Right lobe of liver (tissue), 6 donors: Measurements from ENCODE around the gene TARM1. TPM values are rescaled to one million over a fixed set of nuclear protein-coding genes. Genes with fewer than 3 reads are reported as not detected.
"Not testable (repeated sequence)": the region's sequence is repeated elsewhere in the genome, so short reads cannot be mapped to it uniquely, and the experiment has no call there.

Experiments used
- ATAC-seq, 4 donors: fragments of 200-7000 bp; cut with Tn5 transposase; one replicate each; pipeline ENCODE4 v1.9.1; 2020; ENCODE audit warnings: mild to moderate bottlenecking in 4 of 4, moderate library complexity in 4 of 4
- DNase-seq, 3 donors: peaks; one replicate each; pipeline ENCODE4 v3.0.0-alpha.2; 2020
- H3K27ac ChIP-seq, 3 donors: fragments of 200-600 bp; one replicate each; pipeline ENCODE4 v1.8.0; 2022
- H3K27me3 ChIP-seq, 2 donors: fragments of 200-600 bp; one replicate each; pipeline ENCODE4 v1.8.0; 2022
- H3K36me3 ChIP-seq, 4 donors: fragments of 200-600 bp; sonication (generic) in 1 of 4; one replicate each; pipeline versions ENCODE4 v1.5.1 to v1.8.0; 2017 to 2022; ENCODE audit warnings: control low read depth in 1 of 4
- H3K4me1 ChIP-seq, 4 donors: fragments of 200-600 bp; sonication (generic) in 1 of 4; one replicate each; pipeline versions ENCODE4 v1.5.1 to v1.8.0; 2017 to 2022; ENCODE audit warnings: control low read depth in 1 of 4
- H3K4me3 ChIP-seq, 3 donors: fragments of 200-600 bp; one replicate each; pipeline ENCODE4 v1.8.0; 2022
- H3K9me3 ChIP-seq, 4 donors: fragments of 200-600 bp; sonication (generic) in 1 of 4; one replicate each; pipeline versions ENCODE4 v1.5.1 to v1.8.0; 2017 to 2022; ENCODE audit warnings: control low read depth in 1 of 4
- POLR2A ChIP-seq: fragments of 450-650 bp; IDR thresholded peaks from one replicate; pipeline ENCODE4 v1.6.1; 2017; ENCODE audit warnings: antibody characterized with exemption, mild to moderate bottlenecking
- WGBS: methylation state at CpG from one replicate; pipeline ENCODE4 v1.1.6; 2018; ENCODE audit warnings: low coverage, low lambda C conversion rate; ENCODE audit not compliant: insufficient coverage; ENCODE audit errors: missing lambda C conversion rate; 5-methylcytosine and 5-hydroxymethylcytosine counted together
- intact Hi-C, 2 donors: fragments of 100-400 bp; cut with DNase I; formaldehyde crosslinking; loops; one replicate each; pipeline versions ENCODE4 v1.11.2 to v1.14.1; 2022
- total RNA-seq, 6 experiments: library from RNA; depleted of rRNA in 2 of 6; stranded (reverse); fragments of >200 nt in 2 of 6; fragmentation: NEBNext Ultra II Directional in 3 of 6; extraction: Animal tissue kit (Norgen Biotek cat#: 25700) in 3 of 6; gene quantifications; one replicate each; pipeline versions ENCODE4 v1.1.0 to v1.2.4, GENCODE V29; 2016 to 2023
- TF ChIP-seq, protein P1 (sequence below), 4 donors: fragments of 200-600 bp in 3 of 4; fragments of 450-650 bp in 1 of 4; IDR thresholded peaks; one replicate each; pipeline versions ENCODE4 v1.5.1 to v1.8.0; 2016 to 2022; ENCODE audit warnings: antibody characterized with exemption in 4 of 4, mild to moderate bottlenecking in 2 of 4
- donor health status: DM: no; HTN: yes; CAD: no.
- donor health status: DM: no; HTN: no; CAD: no.
- donor health status: DM: no; HTN: no; CAD: no.
- donor health status: DM: no; HTN: yes; CAD: no.
- donor health status: DM: no; HTN: yes; CAD: no.

TARM1 gene
- total RNA-seq, 6 experiments from 2014 or later = not detected

DNA sequence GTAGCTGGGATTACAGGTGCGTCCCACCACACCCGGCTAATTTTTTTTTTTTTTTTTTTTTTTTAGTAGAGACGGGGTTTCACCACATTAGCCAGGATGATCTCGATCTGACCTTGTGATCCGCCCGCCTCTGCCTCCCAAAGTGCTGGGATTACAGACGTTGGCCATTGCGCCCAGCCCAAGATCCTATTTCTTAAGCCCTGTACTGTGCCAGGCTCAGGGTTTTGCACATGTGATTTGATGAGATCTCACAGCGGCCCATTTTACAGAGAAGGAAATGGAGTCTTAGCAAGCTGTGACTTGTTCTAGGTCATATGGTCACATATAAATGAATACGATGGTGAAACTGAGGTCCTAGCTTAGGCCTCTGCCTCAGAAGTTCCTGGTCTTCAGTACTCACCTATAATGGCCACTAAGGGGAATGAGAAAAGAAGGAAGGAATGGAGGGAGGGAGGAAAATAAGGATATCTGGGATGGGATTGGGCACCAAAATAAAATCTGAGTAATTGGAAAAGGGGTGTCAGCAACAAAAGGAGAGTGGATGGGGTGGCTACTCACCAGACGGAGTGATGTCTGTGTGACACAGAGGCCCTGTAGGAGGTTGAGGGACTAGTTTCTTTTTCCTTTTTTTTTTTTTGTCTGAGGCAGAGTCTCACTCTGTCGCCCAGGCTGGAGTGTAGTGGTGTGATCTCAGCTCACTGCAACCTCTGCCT lies 18.2 kb upstream of the TARM1 start:
- Histone ChIP-seq H3K27ac (no peak overlapping the region), H3K36me3 (no peaks in the 10 kb centered on the region), H3K27me3 (no peaks in the 10 kb centered on the region), H3K4me1 (peaks cover 0 to 6% (median 0%) of the 10 kb centered on the region in 4 donors), H3K9me3 (no peaks in the 10 kb centered on the region), H3K4me3 (no peak overlapping the region)
- TF ChIP-seq, protein P1, sequence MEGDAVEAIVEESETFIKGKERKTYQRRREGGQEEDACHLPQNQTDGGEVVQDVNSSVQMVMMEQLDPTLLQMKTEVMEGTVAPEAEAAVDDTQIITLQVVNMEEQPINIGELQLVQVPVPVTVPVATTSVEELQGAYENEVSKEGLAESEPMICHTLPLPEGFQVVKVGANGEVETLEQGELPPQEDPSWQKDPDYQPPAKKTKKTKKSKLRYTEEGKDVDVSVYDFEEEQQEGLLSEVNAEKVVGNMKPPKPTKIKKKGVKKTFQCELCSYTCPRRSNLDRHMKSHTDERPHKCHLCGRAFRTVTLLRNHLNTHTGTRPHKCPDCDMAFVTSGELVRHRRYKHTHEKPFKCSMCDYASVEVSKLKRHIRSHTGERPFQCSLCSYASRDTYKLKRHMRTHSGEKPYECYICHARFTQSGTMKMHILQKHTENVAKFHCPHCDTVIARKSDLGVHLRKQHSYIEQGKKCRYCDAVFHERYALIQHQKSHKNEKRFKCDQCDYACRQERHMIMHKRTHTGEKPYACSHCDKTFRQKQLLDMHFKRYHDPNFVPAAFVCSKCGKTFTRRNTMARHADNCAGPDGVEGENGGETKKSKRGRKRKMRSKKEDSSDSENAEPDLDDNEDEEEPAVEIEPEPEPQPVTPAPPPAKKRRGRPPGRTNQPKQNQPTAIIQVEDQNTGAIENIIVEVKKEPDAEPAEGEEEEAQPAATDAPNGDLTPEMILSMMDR (IDR thresholded peaks at IDR 0.05) = no peak
- TF ChIP-seq POLR2A = no peak
- no peak for ATAC-seq
- intact Hi-C loops = no loop called here
- DNase-seq = no peak
- 76% methylated on average over 7 of the region's 12 CpGs for WGBS

DNA sequence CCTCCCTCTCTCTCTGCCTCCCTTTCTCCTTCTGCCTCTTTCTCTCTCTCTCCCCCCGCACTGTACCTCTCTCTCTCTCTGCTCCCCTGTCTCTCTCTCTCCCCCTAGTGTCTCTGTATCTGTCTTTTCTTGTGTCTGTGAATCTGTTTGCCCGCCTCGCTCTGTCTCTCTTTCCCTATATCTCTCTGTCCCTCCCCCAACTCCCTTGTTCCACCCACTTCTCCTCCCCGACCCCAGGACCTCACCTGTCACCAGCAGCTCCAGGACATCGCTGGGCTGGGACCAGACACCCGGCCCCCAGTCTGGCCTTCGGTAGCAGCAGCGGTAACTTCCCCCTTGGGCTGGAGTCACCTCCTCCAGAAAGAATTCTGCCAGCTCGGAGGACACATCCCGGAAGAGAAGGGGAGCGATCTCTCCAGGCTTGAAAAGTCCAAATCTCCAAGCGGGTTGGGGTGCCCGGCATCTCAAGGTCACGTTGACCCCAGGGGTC lies 15.5 kb upstream of the TARM1 start:
- H3K4me1 ChIP-seq = no peaks in the 10 kb centered on the region
- H3K4me3 ChIP-seq = no peak overlapping the region
- TF ChIP-seq POLR2A = no peak
- TF ChIP-seq, protein P1 (IDR thresholded peaks at IDR 0.05) = no peak
- H3K36me3 ChIP-seq = no peaks in the 10 kb centered on the region
- ATAC-seq = peak in 3 of 4 donors; percentile 36 to 46 (median 36)
- peak overlapping the region in 1 of 3 donors; percentile 33 for H3K27ac ChIP-seq
- peak in 1 of 3 donors; percentile 58 for DNase-seq
- intact Hi-C loops = no loop called here
- no peaks in the 10 kb centered on the region for H3K27me3 ChIP-seq
- no peaks in the 10 kb centered on the region for H3K9me3 ChIP-seq
- 5% methylated on average over 13 of the region's 14 CpGs for WGBS

DNA sequence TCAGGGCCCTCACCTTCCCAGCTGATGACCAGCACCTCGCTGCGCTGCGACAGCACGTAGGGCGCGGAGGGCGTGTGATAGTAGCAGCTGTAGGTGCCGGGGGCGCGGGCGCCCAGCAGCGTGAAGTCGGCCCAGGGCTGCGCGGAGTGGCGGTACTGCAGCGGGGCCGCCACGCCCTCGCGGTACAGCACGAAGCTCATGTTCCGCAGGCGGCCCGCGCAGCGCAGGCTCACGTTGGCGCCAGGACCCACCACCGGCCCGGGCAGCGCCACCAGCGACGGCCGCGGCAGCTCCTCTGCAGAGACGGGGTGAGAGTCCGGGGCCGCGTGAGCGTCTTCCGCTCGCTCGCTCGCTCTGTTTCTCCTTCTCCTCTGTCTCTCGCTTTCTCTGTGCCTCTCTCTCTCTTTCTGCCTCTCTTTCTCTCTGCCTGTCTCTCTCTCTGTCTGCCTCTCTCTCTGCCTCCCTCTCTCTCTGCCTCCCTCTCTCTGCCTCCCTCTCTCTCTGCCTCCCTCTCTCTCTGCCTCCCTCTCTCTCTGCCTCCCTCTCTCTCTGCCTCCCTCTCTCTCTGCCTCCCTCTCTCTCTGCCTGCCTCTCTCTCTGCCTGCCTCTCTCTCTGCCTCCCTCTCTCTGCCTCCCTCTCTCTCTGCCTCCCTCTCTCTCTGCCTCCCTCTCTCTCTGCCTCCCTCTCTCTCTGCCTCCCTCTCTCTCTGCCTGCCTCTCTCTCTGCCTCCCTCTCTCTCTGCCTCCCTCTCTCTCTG lies 14.9 kb upstream of the TARM1 start:
- H3K4me1 ChIP-seq, H3K27ac ChIP-seq, H3K9me3 ChIP-seq, H3K36me3 ChIP-seq, H3K27me3 ChIP-seq, intact Hi-C loops: not testable (repeated sequence)
- ATAC-seq (peak; percentile 63 to 73 (median 66)), DNase-seq (peak in 2 of 3 donors; percentile 56 to 64)
- WGBS = 0% methylated on average over 11 of the region's 46 CpGs
- H3K4me3 ChIP-seq = peak overlapping the region in 2 of 3 donors; percentile 6 to 15

DNA sequence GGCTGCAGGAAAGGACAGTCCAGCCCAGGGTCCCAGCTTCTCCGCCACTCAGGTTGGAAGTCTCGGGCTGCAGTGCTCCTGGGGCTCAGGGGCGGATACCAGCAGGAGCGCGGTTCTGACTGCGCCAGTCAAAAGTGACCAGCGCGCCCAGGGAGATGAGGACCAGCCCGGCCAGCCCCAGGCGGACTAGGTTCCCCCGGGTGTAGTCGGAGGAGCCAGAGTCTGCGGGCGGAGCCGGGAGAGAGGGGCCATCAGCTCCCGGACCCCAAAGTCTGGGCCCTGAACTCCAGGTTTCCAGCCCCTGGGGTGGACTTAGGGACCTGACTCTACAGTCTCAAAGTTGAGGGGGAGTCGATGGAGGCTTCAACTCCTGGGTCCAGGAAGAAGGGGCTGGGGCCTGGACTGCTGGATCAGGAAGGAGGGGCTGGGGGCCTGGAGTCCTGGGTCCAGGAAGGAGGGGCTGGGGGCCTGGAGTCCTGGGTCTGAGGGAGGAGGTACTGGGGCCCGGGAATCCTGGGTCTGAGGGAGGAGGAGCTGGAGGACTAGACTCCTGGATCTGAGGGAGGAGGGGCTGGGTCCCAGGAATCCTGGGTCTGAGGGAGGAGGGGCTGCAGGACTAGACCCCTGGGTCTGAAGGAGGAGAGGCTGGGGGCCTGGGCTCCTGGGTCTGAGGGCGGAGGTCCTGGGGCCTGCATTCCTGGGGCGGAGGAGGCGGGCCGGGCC lies 14.1 kb upstream of the TARM1 start:
- ATAC-seq = no peak
- intact Hi-C loops = no loop called here
- Histone ChIP-seq H3K27me3 (no peaks in the 10 kb centered on the region), H3K36me3 (no peaks in the 10 kb centered on the region), H3K9me3 (no peaks in the 10 kb centered on the region), H3K27ac (no peak overlapping the region), H3K4me1 (no peaks in the 10 kb centered on the region), H3K4me3 (peak overlapping the region in 2 of 3 donors; percentile 6 to 15)
- DNase-seq = no peak
- no peak for TF ChIP-seq POLR2A
- TF ChIP-seq, protein P1 (IDR thresholded peaks at IDR 0.05) = no peak
- WGBS = 59% methylated on average over 3 of the region's 22 CpGs
